ENCODE results near the gene MYOD1.

MYOD1 gene

DNA sequence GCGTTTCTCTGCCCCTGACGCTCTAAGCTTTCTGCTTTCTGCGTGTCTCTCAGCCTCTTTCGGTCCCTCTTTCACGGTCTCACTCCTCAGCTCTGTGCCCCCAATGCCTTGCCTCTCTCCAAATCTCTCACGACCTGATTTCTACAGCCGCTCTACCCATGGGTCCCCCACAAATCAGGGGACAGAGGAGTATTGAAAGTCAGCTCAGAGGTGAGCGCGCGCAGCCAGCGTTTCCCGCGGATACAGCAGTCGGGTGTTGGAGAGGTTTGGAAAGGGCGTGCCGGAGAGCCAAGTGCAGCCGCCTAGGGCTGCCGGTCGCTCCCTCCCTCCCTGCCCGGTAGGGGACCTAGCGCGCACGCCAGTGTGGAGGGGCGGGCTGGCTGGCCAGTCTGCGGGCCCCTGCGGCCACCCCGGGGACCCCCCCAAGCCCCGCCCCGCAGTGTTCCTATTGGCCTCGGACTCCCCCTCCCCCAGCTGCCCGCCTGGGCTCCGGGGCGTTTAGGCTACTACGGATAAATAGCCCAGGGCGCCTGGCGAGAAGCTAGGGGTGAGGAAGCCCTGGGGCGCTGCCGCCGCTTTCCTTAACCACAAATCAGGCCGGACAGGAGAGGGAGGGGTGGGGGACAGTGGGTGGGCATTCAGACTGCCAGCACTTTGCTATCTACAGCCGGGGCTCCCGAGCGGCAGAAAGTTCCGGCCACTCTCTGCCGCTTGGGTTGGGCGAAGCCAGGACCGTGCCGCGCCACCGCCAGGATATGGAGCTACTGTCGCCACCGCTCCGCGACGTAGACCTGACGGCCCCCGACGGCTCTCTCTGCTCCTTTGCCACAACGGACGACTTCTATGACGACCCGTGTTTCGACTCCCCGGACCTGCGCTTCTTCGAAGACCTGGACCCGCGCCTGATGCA, at the start of gene MYOD1:
Gene MYOD1 (plus strand): TSS at position 544 of the 910 bp plus-strand sequence. CDS start 212 bp downstream, at position 756.
- DNase-seq = no peak

DNA sequence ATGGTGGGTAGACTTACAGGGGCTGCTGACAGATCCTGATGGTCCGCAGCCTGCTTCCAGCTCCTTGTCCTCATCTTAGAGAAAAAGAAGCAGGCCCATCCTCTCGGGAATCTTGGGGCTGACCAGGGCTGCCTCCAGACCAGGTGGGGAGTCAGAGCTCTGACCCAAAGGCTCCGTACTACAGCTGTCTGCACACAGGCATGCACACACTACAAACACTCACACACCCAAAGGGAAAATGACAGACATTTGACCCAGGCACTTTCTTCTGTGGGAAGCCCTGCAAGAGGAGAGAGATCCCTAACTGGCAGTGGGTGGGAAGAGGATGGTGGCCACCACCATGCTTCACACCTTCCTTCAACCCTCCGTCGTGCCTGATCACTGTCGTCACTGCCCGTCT, 46.9 kb upstream of the MYOD1 start:
- DNase-seq = no peak

- DNase-seq = no peak
Observed at GRCh38 chr11:17673951-17674350, 45.4 kb upstream of the MYOD1 start.

DNA sequence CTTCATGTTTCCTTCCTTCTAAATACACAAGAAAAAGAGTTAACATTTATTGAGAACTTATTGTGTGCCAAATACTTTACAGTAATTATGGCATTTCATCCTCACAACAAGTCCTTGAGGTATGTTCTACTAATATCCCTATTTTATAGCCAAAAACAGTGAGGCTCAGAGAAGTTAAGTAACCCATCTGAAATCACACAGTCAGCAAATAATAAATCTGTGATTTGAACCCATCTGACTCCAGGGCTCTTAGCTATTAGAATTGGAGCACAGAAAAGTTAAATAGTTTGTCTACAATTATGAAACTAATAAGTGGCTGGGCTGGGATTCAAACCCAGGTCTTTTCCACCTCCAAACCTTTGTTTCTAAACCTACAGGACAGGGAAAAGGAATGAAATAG, 36.5 kb upstream of the MYOD1 start:
- DNase-seq = no peak

DNA sequence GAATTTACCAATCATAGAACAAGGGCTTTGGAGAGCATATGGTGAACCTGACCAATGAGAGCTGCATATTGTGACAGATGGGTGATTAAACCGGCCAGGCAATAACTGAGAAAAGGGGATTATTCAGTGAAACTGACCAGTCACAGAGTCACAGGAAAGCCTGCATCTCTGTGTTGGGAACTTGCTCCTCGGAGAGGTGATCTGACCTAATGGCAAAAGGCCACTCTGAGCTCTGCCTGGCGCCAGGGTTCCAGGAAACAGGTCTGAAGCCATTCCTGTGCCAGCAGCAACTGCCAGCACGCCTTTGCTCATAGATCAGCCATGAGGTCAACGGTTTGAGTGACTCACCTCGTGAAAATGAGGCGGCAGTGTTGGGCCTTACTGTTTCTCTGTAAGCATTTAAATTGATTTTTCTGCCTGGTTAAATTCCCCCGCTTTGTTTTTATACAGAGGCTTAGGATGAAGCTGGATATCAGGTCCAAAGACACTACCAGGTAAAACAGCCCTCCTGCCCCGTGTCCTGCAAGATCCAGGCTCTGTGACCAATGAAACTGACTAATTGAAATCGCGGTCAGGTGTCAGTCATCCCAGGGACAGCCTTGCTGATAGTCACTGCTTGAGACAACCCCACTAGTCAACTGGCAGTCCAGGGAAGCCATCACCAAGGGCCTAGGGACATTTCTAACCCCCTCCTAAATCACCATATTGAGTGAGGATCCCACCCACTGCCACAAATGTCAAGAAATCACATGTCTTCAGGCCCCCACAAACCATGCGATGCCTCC, 35.8 kb upstream of the MYOD1 start:
- DNase-seq = no peak

DNA sequence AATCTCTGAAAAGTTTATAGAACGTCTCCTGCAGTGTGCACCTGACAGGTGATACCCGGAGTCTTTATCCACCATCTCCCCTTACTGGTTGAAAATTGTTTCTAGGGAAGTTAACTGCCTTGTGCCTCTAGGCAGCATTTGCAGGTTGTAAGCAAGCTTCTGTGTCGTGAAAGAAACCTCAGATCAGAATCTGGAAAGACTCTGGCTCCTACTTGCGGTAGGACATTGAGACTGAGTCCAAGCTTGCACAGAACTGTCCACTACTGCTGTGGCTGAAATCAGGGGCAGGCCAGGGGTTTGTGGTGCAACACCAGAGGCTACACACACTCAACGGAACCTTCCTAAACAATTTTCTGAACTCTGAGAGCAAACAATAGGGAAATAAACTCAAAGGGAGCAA, 34.8 kb upstream of the MYOD1 start:
- DNase-seq = no peak

- no peak for DNase-seq
Observed at GRCh38 chr11:17686231-17686980, 33.0 kb upstream of the MYOD1 start.

GRCh38 chr11:17687946-17688670, 31.3 kb upstream of the MYOD1 start:
- DNase-seq = no peak

DNA sequence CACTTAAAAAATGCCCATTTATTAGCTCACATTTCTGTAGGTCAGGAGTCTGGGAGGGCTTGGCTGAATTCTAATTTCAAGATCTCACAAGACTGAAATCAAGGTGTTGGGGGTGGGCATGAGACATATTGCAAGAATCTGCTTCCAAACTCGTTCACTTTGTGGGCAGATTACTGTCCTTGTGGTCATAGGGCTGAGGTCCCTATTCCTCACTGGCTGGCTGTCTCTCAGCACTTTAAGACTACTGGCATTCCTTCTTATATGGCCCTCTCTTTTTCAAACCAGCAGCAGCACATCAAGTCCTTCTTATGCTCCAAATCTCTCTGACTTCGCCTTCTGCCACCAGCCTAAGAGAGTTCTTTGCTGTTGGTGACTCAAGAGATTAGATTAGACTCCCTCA, 27.8 kb upstream of the MYOD1 start:
- DNase-seq = no peak

GRCh38 chr11:17691976-17692375, 27.4 kb upstream of the MYOD1 start:
- no peak for DNase-seq

DNA sequence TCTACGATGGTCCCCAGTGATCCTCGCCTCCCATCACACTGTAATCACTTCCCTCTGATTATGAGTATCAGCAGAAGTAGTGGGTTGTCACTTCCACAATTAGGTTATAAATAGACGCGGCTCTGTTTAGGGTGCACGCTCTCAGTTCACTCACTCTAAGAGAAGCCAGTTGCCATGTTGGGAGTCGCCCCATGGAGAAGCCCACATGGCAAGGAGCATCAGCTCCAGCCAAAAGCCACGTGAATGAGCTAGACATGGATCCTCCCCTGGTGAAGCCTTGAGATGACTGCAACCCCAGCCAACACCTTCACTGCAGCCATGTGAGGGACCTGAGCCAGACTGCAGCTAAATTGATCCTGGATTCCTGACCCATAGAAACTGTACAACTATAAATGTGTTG, 26.4 kb upstream of the MYOD1 start:
- no peak for DNase-seq

GRCh38 chr11:17693531-17693930, 25.8 kb upstream of the MYOD1 start:
- DNase-seq = no peak

DNA sequence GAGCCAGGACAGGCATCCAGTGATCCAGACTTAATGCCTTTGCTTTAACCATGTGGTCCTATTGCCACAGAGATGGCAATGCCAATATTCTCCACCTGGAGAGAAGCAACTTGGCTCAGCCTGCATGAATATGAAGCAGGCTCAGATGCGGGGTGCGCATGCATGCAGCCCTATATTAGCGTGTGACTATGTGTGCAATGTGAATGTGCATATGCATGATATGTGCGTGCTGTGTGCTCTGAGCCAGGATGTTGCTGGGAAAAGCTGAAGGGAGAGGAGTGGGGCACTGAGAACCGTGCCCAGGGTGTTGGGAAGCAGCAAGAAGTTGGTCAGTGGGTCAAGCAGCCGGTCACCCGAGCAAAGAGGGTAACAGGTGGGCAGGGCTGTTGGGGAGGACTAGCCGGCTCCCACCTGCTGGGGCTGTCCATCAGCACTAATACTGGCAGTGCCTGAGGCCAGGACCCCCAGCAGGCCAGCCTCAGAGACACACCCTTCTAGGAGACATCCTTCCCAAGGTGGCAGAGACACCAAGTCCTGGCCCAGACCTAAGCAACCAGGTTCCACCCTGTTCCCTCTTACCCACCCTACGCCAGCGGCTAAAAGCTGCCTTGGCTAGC, 24.8 kb upstream of the MYOD1 start:
- no peak for DNase-seq

GRCh38 chr11:17695454-17696441, 23.6 kb upstream of the MYOD1 start:
- DNase-seq = no peak

GRCh38 chr11:17696741-17697140, 22.6 kb upstream of the MYOD1 start:
- DNase-seq = no peak

- no peak for DNase-seq
Observed at GRCh38 chr11:17697175-17697949, 22.0 kb upstream of the MYOD1 start.

GRCh38 chr11:17699147-17700114, 19.9 kb upstream of the MYOD1 start:
- DNase-seq = no peak

DNA sequence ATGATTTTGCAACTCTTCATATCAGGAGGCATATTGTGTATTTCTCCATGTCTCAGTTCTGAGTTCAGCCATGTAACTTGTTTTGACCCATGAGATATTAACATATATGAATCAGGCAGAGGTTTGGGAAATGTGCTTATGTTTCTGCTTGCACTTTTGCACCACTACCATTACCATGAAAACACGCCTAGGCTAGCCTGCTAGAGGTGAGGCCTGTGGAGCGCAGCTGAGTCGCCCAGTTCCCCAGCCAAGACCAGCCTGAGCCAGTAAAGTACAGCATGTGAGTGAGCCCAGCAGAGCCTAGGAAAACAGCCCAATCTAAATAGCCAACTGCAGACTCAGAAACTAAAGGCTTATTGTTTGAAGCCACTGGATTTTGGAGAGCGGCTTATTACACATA, 18.4 kb upstream of the MYOD1 start:
- DNase-seq = no peak

GRCh38 chr11:17702876-17703275, 16.5 kb upstream of the MYOD1 start:
- no peak for DNase-seq

Measured in KG1 (cell line).